SK-N-SH treated with all-trans-retinoic acid at 6 μM for 48 hours (cell line): ENCODE measurements around the gene SP100.

Experiments used
- ATAC-seq: fragments of 200-7000 bp; cut with Tn5 transposase; 3 replicates; pipeline ENCODE4 v1.9.1; 2020; ENCODE audit warnings: mild to moderate bottlenecking, moderate library complexity
- ARNTL ChIP-seq: fragments of 450-650 bp; formaldehyde crosslinking; IDR thresholded peaks from 2 replicates; pipeline ENCODE4 v1.5.0; 2020; ENCODE audit warnings: low read depth, mild to moderate bottlenecking, moderate library complexity, borderline replicate concordance
- BACH2 ChIP-seq: fragments of 250-450 bp; sonication (Bioruptor Pico); IDR thresholded peaks from 2 replicates; pipeline ENCODE4 v1.9.0; 2021; ENCODE audit warnings: mild to moderate bottlenecking, borderline replicate concordance
- CSDC2 ChIP-seq: fragments of 250-450 bp; sonication (Bioruptor Pico); IDR thresholded peaks from 2 replicates; pipeline ENCODE4 v1.5.0; 2020; ENCODE audit warnings: mild to moderate bottlenecking, moderate library complexity
- CSRNP3 ChIP-seq: fragments of 250-450 bp; sonication (Bioruptor Pico); IDR thresholded peaks from 2 replicates; pipeline ENCODE4 v1.5.1; 2021; ENCODE audit warnings: mild to moderate bottlenecking, moderate library complexity
- ESRRG ChIP-seq: fragments of 250-450 bp; sonication (Bioruptor Pico); IDR thresholded peaks from 2 replicates; pipeline ENCODE4 v1.6.1; 2021; ENCODE audit warnings: mild to moderate bottlenecking
- GLIS3 ChIP-seq: fragments of 250-450 bp; sonication (Bioruptor Pico); IDR thresholded peaks from 2 replicates; pipeline ENCODE4 v1.5.0; 2020; ENCODE audit warnings: mild to moderate bottlenecking, moderate library complexity
- ISL1 ChIP-seq: fragments of 250-450 bp; sonication (Bioruptor Pico); IDR thresholded peaks from 2 replicates; pipeline ENCODE4 v2.1.2; 2022; ENCODE audit warnings: mild to moderate bottlenecking, moderate library complexity
- OSR1 ChIP-seq: fragments of 250-450 bp; sonication (Bioruptor Pico); IDR thresholded peaks from 2 replicates; pipeline ENCODE4 v1.8.0; 2022; ENCODE audit warnings: moderate library complexity, mild to moderate bottlenecking, inconsistent platforms
- PPARA ChIP-seq: fragments of 250-450 bp; sonication (Bioruptor Pico); IDR thresholded peaks from 2 replicates; pipeline ENCODE4 v1.5.0; 2020; ENCODE audit warnings: mild to moderate bottlenecking, borderline replicate concordance
- RARB ChIP-seq: fragments of 250-450 bp; sonication (Bioruptor Pico); IDR thresholded peaks from 2 replicates; pipeline ENCODE4 v1.8.0; 2021; ENCODE audit warnings: mild to moderate bottlenecking, moderate library complexity
- SNAI2 ChIP-seq: fragments of 250-450 bp; sonication (Bioruptor Pico); IDR thresholded peaks from 2 replicates; pipeline ENCODE4 v1.5.0; 2020; ENCODE audit warnings: mild to moderate bottlenecking, moderate library complexity
- TCF4 ChIP-seq: fragments of 250-450 bp; sonication (Bioruptor Pico); IDR thresholded peaks from 2 replicates; pipeline ENCODE4 v1.8.0; 2021; ENCODE audit warnings: mild to moderate bottlenecking, moderate library complexity, borderline replicate concordance
- TOX ChIP-seq: fragments of 250-450 bp; sonication (Bioruptor Pico); IDR thresholded peaks from 2 replicates; pipeline ENCODE4 v1.8.0; 2021; ENCODE audit warnings: mild to moderate bottlenecking, moderate library complexity, borderline replicate concordance
- ZFP3 ChIP-seq: fragments of 250-450 bp; sonication (Bioruptor Pico); IDR thresholded peaks from 2 replicates; pipeline ENCODE4 v1.5.0; 2020; ENCODE audit warnings: mild to moderate bottlenecking, moderate library complexity
- ZFP30 ChIP-seq: fragments of 450-650 bp; formaldehyde crosslinking; IDR thresholded peaks from 2 replicates; pipeline ENCODE4 v1.5.0; 2022; ENCODE audit warnings: mild to moderate bottlenecking, moderate library complexity
- ZNF565 ChIP-seq: fragments of 450-650 bp; formaldehyde crosslinking; conservative IDR thresholded peaks from 2 replicates; pipeline ENCODE4 v1.5.0; 2020; ENCODE audit warnings: low read depth, mild to moderate bottlenecking, moderate library complexity
- ZNF70 ChIP-seq: fragments of 450-650 bp; formaldehyde crosslinking; IDR thresholded peaks from 2 replicates; pipeline ENCODE4 v1.5.0; 2020; ENCODE audit warnings: mild to moderate bottlenecking, moderate library complexity
- TF ChIP-seq, protein P1 (sequence below): fragments of 250-450 bp; sonication (Bioruptor Pico); IDR thresholded peaks from 2 replicates; pipeline ENCODE4 v1.8.0; 2020; ENCODE audit warnings: mild to moderate bottlenecking, moderate library complexity, borderline replicate concordance
- TF ChIP-seq, protein P2 (sequence below): fragments of 250-450 bp; sonication (Bioruptor Pico); IDR thresholded peaks from 2 replicates; pipeline ENCODE4 v1.5.0; 2020; ENCODE audit warnings: mild to moderate bottlenecking, moderate library complexity
- TF ChIP-seq, protein P3 (sequence below): fragments of 250-450 bp; sonication (Bioruptor Pico); IDR thresholded peaks from 2 replicates; pipeline ENCODE4 v1.5.1; 2020; ENCODE audit warnings: low read depth, mild to moderate bottlenecking, moderate library complexity
- TF ChIP-seq, protein P4 (sequence below): fragments of 250-450 bp; sonication (Bioruptor Pico); IDR thresholded peaks from 2 replicates; pipeline ENCODE4 v1.8.0; 2021; ENCODE audit warnings: low read depth, mild to moderate bottlenecking, moderate library complexity, borderline replicate concordance

The SP100 gene

GRCh38 chr2:230496891-230497290, 80.9 kb downstream of the SP100 start:
- TF ChIP-seq, protein P1, sequence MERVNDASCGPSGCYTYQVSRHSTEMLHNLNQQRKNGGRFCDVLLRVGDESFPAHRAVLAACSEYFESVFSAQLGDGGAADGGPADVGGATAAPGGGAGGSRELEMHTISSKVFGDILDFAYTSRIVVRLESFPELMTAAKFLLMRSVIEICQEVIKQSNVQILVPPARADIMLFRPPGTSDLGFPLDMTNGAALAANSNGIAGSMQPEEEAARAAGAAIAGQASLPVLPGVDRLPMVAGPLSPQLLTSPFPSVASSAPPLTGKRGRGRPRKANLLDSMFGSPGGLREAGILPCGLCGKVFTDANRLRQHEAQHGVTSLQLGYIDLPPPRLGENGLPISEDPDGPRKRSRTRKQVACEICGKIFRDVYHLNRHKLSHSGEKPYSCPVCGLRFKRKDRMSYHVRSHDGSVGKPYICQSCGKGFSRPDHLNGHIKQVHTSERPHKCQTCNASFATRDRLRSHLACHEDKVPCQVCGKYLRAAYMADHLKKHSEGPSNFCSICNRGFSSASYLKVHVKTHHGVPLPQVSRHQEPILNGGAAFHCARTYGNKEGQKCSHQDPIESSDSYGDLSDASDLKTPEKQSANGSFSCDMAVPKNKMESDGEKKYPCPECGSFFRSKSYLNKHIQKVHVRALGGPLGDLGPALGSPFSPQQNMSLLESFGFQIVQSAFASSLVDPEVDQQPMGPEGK (CRISPR knock-in tag) = no peak
- TF ChIP-seq ZNF565 (CRISPR knock-in tag) (no peak), TOX (CRISPR knock-in tag) (no peak), ISL1 (no peak), GLIS3 (no peak), RARB (CRISPR knock-in tag) (no peak), TCF4 (CRISPR knock-in tag) (no peak), ZNF70 (CRISPR knock-in tag) (no peak), PPARA (CRISPR knock-in tag) (no peak), CSDC2 (CRISPR knock-in tag) (no peak), OSR1 (no peak), BACH2 (no peak), ZFP3 (no peak), ARNTL (CRISPR knock-in tag) (no peak), ESRRG (CRISPR knock-in tag) (no peak), ZFP30 (no peak), SNAI2 (CRISPR knock-in tag) (no peak), CSRNP3 (no peak)
- TF ChIP-seq, protein P2, sequence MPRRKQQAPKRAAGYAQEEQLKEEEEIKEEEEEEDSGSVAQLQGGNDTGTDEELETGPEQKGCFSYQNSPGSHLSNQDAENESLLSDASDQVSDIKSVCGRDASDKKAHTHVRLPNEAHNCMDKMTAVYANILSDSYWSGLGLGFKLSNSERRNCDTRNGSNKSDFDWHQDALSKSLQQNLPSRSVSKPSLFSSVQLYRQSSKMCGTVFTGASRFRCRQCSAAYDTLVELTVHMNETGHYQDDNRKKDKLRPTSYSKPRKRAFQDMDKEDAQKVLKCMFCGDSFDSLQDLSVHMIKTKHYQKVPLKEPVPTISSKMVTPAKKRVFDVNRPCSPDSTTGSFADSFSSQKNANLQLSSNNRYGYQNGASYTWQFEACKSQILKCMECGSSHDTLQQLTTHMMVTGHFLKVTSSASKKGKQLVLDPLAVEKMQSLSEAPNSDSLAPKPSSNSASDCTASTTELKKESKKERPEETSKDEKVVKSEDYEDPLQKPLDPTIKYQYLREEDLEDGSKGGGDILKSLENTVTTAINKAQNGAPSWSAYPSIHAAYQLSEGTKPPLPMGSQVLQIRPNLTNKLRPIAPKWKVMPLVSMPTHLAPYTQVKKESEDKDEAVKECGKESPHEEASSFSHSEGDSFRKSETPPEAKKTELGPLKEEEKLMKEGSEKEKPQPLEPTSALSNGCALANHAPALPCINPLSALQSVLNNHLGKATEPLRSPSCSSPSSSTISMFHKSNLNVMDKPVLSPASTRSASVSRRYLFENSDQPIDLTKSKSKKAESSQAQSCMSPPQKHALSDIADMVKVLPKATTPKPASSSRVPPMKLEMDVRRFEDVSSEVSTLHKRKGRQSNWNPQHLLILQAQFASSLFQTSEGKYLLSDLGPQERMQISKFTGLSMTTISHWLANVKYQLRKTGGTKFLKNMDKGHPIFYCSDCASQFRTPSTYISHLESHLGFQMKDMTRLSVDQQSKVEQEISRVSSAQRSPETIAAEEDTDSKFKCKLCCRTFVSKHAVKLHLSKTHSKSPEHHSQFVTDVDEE (CRISPR knock-in tag) = no peak
- TF ChIP-seq, protein P3, sequence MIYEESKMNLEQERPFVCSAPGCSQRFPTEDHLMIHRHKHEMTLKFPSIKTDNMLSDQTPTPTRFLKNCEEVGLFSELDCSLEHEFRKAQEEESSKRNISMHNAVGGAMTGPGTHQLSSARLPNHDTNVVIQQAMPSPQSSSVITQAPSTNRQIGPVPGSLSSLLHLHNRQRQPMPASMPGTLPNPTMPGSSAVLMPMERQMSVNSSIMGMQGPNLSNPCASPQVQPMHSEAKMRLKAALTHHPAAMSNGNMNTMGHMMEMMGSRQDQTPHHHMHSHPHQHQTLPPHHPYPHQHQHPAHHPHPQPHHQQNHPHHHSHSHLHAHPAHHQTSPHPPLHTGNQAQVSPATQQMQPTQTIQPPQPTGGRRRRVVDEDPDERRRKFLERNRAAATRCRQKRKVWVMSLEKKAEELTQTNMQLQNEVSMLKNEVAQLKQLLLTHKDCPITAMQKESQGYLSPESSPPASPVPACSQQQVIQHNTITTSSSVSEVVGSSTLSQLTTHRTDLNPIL (CRISPR knock-in tag) = no peak
- ATAC-seq = no peak

GRCh38 chr2:230498506-230499107, 82.6 kb downstream of the SP100 start:
- TF ChIP-seq RARB (CRISPR knock-in tag) (no peak), BACH2 (no peak), ZNF70 (CRISPR knock-in tag) (no peak), ZFP3 (no peak), GLIS3 (no peak), ARNTL (CRISPR knock-in tag) (no peak), ZNF565 (CRISPR knock-in tag) (no peak)
- TF ChIP-seq, protein P3 (CRISPR knock-in tag) = no peak
- TF ChIP-seq, protein P4, sequence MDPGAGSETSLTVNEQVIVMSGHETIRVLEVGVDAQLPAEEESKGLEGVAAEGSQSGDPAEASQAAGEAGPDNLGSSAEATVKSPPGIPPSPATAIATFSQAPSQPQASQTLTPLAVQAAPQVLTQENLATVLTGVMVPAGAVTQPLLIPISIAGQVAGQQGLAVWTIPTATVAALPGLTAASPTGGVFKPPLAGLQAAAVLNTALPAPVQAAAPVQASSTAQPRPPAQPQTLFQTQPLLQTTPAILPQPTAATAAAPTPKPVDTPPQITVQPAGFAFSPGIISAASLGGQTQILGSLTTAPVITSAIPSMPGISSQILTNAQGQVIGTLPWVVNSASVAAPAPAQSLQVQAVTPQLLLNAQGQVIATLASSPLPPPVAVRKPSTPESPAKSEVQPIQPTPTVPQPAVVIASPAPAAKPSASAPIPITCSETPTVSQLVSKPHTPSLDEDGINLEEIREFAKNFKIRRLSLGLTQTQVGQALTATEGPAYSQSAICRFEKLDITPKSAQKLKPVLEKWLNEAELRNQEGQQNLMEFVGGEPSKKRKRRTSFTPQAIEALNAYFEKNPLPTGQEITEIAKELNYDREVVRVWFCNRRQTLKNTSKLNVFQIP (CRISPR knock-in tag) = no peak
- TF ChIP-seq, protein P2 (CRISPR knock-in tag) = no peak
- peak; percentile 53 for ATAC-seq
